GM19238 (cell line): ENCODE measurements around the gene DENND5A.

Experiments
- DNase-seq: peaks from one replicate; pipeline ENCODE4 v3.0.0; 2011; ENCODE audit warnings: low spot score; ENCODE audit not compliant: insufficient read length

Gene DENND5A

GRCh38 chr11:9265211-9266131 is at the start of gene DENND5A:
TSS of gene DENND5A (minus strand) at chr11:9265350. CDS start at chr11:9265069, 281 bp downstream.
- peak; percentile 79 for DNase-seq

GRCh38 chr11:9314291-9315077 is 49.3 kb upstream of the DENND5A start, which contains the start of gene TMEM41B:
TSS of gene TMEM41B (minus strand) at chr11:9314593. CDS start at chr11:9314441, 152 bp downstream.
- peak; percentile 98 for DNase-seq

DNA sequence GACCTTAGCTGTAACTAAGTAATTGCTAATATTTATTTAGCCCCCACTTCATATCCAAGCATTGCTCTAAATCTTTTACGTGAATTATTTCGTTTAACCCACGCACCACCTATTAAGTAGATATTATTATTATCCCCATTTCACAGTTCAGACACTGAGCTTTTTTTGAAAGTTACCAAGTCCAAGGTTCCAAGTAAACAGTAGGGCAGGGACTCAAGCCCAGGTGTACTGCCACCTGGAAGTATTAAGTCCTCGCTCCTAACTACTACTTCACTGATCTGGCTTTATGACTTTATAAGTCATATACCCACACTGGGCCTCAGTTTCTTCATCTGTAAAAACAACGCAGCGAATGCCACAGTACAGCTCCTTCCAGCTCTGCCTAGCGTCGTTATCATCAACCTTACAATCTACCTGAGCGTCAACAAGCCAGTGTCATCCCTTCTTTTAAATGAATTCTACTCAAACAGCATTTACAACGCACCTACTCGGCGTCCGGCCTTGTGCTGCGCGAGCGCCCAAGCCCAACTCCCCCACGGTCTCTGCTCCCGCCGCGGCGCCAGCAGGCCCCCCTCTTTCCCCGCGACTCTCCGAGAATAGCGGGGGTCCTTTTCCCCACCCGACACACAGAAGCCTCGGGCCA is 48.6 kb upstream of the DENND5A start:
- no peak for DNase-seq

GRCh38 chr11:9310485-9311090 is 45.4 kb upstream of the DENND5A start:
- no peak for DNase-seq

- no peak for DNase-seq
Observed at GRCh38 chr11:9304178-9304577, 39.0 kb upstream of the DENND5A start.

- DNase-seq, result no peak
Observed at GRCh38 chr11:9302448-9302847, 37.3 kb upstream of the DENND5A start.

DNA sequence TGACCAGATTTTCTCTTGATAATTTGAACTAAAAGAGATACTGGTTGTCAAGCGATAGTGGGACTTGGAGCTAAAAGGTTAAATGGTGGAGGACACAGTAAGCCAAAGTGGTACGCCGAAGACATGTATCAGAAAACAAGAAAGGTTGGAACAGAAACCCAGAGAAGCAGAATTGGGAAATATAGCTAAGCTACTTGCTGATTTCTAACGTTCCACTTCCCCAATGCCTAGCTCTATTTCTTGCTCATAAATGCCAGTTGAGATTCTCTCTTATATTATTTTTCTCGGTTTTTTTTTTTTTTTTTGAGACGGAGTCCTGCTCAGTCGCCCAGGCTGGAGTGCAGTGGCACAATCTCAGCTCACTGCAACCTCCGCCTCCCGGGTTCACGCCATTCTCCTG is 36.6 kb upstream of the DENND5A start:
- no peak for DNase-seq

DNA sequence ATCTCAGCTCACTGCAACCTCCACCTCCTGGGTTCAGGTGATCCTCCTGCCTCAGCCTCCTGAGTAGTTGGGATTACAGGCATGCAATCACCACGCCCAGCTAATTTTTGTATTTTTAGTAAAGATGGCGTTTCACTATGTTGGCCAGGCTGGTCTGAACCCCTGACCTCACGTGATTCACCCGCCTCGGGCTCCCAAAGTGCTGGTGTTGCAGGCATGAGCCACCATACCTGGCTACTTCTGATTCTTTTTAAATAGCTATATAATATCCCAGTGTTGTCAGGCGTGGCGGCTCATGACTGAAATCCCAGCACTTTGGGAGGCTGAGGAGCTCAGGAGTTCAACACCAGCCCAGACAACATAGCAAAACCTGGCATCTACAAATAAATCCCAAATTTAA is 28.5 kb upstream of the DENND5A start:
- no peak for DNase-seq

GRCh38 chr11:9285850-9286587 is 20.9 kb upstream of the DENND5A start:
- no peak for DNase-seq

GRCh38 chr11:9280655-9281301 is 15.6 kb upstream of the DENND5A start:
- DNase-seq, result no peak

GRCh38 chr11:9277176-9277575 is 12.0 kb upstream of the DENND5A start:
- DNase-seq, result no peak

DNA sequence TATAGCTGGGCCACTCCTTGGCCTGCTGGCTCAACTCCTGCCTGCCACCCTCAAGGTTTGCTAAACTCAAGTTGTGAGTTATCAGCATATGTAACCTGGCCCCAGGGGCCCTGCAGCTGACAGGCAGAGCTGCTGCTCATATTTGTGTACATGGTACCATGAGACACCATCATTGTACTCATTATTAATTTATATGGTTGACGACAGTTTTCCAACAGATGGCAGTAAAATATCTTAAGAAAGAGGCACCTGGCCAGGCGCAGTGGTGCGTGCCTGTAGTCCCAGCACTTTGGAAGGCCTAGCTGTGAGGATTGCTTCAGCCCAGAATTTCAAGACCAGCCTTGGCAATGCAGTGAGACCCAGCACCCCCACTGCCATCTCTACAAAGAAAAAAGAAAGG is 11.4 kb upstream of the DENND5A start:
- no peak for DNase-seq

DNA sequence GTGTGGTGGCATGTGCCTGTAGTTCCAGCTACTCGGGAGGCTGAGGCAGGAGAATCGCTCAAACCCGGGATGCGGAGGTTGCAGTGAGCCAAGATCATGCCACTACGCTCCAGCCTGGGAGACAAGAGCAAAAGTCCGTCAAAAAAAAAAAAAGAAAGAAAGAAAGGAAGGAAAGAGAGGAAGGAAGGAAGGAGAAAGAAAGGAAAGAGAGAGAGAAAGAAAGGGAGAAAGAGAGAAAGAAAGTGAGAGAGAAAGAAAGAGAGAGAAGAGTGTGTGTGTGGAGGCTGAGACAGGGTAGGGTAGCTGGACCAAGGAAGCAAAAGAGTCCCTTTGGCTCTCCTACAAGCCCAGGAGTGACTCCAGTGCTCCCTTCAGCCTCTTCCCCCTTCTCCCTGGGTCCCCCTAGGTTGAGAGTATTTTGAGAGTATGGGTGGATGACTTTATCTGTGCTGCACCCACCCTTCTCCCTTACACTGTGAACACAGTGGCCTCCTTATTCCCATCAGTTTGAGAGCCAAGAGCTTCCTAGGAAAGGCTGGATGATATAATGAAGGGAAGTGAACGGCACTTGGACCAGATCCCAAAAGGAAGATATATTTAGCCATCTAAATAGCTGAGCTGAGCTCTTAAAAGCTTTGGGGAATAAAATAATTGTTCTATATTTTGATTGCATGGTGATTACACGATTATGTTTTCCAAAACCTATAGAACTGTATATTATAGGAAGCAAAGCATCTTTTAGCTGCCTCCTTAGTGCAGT is 9.5 kb upstream of the DENND5A start:
- no peak for DNase-seq

DNA sequence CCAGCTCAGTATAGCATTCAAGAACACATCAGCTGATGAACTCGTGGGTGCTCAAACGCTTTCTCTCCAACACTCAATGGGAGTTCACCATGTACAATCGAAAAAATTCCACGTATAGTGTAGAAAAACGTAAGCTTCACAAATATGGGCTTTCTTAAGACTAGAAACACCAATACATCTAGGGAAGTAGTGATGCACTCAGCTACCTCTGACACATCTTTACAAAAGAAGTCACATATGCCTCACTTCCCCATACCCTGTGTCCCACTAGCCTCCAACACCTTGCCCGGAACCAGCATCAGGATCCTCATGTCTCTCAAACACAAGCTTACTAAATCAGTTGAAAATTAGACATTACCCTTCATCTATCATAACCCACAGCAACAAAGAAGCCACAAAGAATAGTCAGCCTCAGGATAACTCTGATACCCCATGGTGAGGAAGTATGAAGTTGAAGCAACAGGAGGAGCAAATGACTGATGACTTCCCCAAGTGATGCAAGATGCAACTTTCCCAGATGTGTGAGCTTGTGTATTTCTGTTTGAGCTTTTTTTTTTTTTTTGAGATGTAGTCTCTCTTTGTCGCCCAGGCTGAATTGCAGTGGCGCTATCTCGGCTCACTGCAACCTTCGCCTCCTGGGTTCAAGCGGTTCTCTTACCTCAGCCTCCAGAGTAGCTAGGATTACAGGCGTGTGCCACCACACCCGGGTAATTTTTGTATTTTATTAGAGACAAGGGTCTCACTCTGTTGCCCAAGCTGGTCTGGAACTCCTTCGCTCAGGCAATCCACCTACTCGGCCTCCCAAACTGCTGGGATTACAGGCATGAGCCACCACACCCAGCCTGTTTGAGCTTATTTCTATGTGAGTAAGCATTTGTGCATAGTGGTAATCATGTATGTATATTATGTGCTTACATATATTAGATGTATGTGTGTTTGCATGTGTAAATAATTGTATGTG is 8.5 kb upstream of the DENND5A start:
- no peak for DNase-seq

DNA sequence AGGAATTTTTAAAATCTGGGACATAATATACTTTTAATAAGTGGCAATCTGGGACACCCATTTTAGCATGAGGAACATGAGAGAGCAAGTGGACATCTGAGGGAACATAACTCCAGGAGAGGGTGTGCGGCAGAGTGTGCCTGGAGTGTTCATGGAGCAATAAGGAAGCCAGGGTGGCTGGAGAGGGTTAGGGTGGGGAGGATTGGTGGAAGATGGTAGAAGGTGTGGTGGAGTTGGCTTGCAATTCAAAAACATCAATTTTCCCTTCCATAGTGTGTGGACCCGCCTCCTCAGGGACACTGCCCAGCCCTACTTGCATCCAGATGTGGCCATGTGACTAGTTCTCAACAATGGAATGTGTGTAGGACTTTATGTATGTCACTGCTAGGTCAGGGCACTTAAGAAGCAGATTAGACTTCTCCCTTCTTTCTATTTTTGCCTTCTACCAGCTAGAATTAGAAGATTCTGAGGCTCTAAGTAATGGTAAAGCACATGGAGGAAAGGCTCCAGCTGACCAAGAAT is 4.4 kb upstream of the DENND5A start:
- DNase-seq, result no peak

GRCh38 chr11:9267680-9268079 is 2.5 kb upstream of the DENND5A start:
- DNase-seq, result no peak

DNA sequence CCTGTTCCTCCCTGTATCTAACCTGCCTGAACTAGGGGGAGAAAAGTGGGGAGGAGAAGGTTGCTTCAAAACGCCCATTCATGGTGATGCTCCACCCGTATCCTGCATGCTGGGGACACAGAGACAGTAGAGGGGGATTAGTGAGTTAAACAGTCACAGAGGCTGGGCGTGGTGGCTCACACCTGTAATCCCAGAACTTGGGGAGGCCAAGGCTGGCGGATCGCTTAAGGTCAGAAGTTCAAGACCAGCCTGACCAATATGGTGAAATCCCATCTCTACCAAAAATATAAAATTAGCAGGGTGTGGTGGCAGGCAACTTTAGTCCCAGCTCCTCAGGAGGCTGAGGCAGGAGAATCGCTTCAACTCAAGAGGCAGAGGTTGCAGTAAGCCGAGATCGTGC is 1.8 kb upstream of the DENND5A start:
- no peak for DNase-seq

DNA sequence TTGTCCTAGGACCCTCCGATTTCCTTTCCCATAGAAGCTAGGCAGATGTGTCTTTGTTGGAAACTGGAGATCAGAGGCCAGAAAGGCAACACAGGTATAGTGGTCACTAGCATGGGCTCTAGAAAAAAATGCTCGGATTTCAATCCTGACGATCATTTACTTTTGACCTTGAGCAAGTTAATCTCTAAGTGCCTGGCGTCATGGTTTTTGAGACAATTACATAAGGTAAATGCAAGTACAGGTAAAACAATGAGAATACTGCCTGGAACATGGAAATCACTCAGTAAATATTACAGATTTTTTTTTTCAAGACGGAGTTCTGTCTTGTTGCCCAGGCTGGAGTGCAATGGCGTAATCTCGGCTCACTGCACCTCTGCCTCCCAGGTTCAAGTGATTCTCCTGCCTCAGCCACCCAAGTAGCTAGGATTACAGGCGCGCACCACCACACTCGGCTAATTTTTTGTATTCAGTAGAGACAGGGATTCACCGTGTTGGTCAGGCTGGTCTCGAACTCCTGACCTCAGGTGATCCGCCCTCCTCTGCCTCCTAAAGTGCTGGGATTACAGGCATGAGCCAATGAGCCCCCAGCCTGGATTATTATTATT is 1.1 kb upstream of the DENND5A start:
- no peak for DNase-seq
